Measurements from ENCODE around the gene ADAMTS20.

- no peak for TF ChIP-seq CTCF (conservative IDR thresholded peaks at IDR 0.05; ENCODE audit: low read depth, low read length)
- no peak for TF ChIP-seq EZH2 (IDR thresholded peaks at IDR 0.05; ENCODE audit: low read length, unreplicated experiment)
- TF ChIP-seq EZH2phosphoT487 (IDR thresholded peaks at IDR 0.05; ENCODE audit: borderline replicate concordance, low read length), result no peak
Measured at GRCh38 chr12:43348221-43348620, 203.8 kb downstream of the ADAMTS20 start.

Measured in PC-3 (cell line).